Measurements from ENCODE around the gene ENPP3.

DNA sequence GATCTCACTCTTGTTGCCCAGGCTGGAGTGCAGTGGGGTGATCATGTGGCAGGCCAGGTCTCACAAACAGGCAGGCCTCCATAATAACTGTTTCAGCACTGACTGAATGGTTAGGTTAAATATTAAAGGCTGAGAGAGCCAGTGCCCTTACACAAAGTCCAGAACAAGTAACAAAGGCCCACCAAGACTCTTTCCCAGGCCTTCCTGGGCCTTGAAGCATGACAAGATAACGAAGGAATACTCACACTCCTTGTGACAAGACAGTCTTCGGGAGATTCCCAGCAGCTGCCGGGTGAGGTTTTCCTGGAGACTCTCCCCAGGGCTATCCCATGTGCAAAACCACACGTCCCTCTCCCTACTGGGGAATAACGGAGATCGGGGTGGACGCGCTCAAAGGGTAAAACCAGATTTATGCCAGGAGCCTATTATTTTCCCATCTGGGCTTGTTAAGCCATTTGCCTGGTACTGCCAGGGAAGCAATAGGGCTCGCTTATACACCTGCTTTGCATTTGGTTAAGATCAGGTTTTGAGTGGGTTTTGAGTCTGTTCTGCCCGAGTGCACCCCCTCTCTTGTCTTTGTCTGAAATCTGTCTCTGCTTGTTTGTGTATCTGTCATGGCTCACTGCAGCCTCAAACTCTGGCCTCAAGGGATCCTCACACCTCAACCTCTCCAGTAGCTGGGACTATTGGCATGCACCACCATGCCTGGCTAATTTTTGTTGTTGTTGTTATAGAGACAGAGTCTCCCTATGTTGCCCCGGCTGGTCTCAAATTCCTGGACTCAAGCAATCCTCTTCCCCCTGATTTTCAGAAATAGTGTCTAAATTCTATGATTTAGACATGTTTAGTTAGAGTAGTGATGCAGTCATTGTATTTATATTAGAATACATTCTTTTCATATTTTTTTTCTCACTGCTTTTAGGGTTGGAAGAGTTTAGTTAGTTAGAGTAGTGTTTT is 1.4 kb upstream of the ENPP3 start:
- TF ChIP-seq EP300 (IDR thresholded peaks at IDR 0.05; ENCODE audit: borderline replicate concordance in 1 of 2, low read depth in 1 of 2, low read length in 1 of 2) (no peak), GATA2 (CRISPR knock-in tag; IDR thresholded peaks at IDR 0.05) (no peak), CTCF (IDR thresholded peaks at IDR 0.05) (no peak), POLR2AphosphoS5 (IDR thresholded peaks at IDR 0.05; ENCODE audit: low read depth, low read length) (no peak)
